Measurements from ENCODE around the gene TMEM120A. TPM values are rescaled to one million over a fixed set of nuclear protein-coding genes. Genes with fewer than 3 reads are reported as not detected.

Gene TMEM120A
- total RNA-seq, 4 donors from 2014 or later, result 57.6 to 119 (median 92.0) TPM

DNA sequence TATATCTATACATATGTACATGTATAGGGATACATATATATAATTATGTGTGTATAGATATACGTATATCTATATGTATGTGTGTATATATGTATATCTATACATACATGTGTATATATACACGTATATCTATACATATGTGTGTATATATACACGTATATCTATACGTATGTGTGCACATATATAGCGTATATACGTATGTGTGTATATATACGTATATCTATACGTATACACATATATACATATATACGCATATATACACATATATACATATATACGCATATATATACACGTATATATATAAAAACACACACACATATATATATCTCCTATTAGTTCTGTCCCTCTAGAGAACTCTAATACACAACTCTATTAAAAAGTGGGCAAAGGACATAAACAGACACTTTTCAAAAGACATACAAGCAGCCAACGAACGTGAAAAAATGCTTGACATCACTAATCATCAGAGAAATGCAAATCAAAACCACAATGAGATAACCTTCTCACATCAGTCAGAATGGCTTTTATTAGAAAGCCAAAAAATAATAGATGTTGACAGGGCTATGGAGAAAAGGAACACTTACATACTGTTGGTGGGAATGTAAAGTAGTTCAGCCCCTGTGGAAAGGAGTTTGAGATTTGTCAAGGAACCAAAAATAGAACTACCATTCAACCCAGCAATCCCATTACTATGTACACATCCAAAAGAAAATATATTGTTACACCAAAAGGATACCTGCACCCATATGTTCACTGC lies 22.0 kb upstream of the TMEM120A start:
- H3K27ac ChIP-seq, result no peak overlapping the region
- H3K9me3 ChIP-seq, result no peaks in the 10 kb centered on the region
- no peaks in the 10 kb centered on the region for H3K27me3 ChIP-seq
- in situ Hi-C loops (cut with MboI; ENCODE audit: low pct_ligation_motif_present in 1 of 4, low pct_unique_long_range_greater_than_20kb in 1 of 4, low sequenced_read_pairs in 3 of 4), result loop anchor here in 1 of 4 donors (10.0 kb wide), 1 partner anchor 142 kb away; the partner anchor contains the start of gene RHBDD2
- DNase-seq, result no peak
- TF ChIP-seq POLR2A (IDR thresholded peaks at IDR 0.05) (no peak), EP300 (IDR thresholded peaks at IDR 0.05; ENCODE audit: low read depth) (no peak), POLR2AphosphoS5 (IDR thresholded peaks at IDR 0.05) (no peak)
- TF ChIP-seq, protein P1, sequence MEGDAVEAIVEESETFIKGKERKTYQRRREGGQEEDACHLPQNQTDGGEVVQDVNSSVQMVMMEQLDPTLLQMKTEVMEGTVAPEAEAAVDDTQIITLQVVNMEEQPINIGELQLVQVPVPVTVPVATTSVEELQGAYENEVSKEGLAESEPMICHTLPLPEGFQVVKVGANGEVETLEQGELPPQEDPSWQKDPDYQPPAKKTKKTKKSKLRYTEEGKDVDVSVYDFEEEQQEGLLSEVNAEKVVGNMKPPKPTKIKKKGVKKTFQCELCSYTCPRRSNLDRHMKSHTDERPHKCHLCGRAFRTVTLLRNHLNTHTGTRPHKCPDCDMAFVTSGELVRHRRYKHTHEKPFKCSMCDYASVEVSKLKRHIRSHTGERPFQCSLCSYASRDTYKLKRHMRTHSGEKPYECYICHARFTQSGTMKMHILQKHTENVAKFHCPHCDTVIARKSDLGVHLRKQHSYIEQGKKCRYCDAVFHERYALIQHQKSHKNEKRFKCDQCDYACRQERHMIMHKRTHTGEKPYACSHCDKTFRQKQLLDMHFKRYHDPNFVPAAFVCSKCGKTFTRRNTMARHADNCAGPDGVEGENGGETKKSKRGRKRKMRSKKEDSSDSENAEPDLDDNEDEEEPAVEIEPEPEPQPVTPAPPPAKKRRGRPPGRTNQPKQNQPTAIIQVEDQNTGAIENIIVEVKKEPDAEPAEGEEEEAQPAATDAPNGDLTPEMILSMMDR (IDR thresholded peaks at IDR 0.05), result no peak
- 91% methylated on average over 13 of the region's 13 CpGs for WGBS, 2 donors (ENCODE audit: low coverage in 1 of 2)
- H3K4me1 ChIP-seq, result peaks cover 0 to 6% (median 3%) of the 10 kb centered on the region in 4 donors
- H3K36me3 ChIP-seq, result peaks cover 0 to 7% (median 2%) of the 10 kb centered on the region in 4 donors
- no peak overlapping the region for H3K4me3 ChIP-seq
- intact Hi-C loops (cut with DNase I; ENCODE audit: low total_unique reads), result no loop called here

DNA sequence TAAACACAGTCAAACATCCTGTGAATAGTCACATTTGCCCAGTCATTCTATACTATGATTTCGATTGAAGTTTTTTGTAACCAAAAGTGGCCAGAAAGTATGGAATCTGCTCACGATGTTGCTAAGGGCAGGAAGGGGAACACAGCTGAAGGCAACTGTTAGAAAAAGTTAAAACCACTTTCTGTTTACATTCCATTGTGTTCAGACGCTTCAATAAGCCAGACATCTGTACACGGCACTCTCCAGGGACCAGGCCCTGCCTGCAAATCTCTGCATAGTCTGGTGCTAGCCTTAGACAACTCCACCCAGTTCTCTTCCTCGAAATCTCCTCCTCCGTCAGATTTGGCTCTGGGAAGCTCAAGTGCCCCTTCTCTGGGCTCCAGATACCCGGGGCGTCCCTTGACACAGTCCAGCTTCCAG lies 17.1 kb upstream of the TMEM120A start:
- Histone ChIP-seq H3K9me3 (no peaks in the 10 kb centered on the region), H3K27me3 (no peaks in the 10 kb centered on the region), H3K4me1 (peaks cover 0 to 9% (median 4%) of the 10 kb centered on the region in 4 donors), H3K27ac (peak overlapping the region; percentile 27 to 52 (median 48)), H3K36me3 (no peaks in the 10 kb centered on the region), H3K4me3 (no peak overlapping the region)
- DNase-seq, result no peak
- intact Hi-C loops (cut with DNase I; ENCODE audit: low total_unique reads), result no loop called here
- TF ChIP-seq, protein P1 (IDR thresholded peaks at IDR 0.05), result no peak
- peak in 1 of 3 donors; percentile 23 for TF ChIP-seq POLR2AphosphoS5 (IDR thresholded peaks at IDR 0.05)
- in situ Hi-C loops (cut with MboI; ENCODE audit: low pct_ligation_motif_present in 1 of 4, low pct_unique_long_range_greater_than_20kb in 1 of 4, low sequenced_read_pairs in 3 of 4), result loop anchor here in 1 of 4 donors (10.0 kb wide), 1 partner anchor 137 kb away; the partner anchor contains the start of gene RHBDD2
- 65 to 94% methylated on average over 3 to 8 of the region's 8 CpGs for WGBS, 2 donors (ENCODE audit: low coverage in 1 of 2)

DNA sequence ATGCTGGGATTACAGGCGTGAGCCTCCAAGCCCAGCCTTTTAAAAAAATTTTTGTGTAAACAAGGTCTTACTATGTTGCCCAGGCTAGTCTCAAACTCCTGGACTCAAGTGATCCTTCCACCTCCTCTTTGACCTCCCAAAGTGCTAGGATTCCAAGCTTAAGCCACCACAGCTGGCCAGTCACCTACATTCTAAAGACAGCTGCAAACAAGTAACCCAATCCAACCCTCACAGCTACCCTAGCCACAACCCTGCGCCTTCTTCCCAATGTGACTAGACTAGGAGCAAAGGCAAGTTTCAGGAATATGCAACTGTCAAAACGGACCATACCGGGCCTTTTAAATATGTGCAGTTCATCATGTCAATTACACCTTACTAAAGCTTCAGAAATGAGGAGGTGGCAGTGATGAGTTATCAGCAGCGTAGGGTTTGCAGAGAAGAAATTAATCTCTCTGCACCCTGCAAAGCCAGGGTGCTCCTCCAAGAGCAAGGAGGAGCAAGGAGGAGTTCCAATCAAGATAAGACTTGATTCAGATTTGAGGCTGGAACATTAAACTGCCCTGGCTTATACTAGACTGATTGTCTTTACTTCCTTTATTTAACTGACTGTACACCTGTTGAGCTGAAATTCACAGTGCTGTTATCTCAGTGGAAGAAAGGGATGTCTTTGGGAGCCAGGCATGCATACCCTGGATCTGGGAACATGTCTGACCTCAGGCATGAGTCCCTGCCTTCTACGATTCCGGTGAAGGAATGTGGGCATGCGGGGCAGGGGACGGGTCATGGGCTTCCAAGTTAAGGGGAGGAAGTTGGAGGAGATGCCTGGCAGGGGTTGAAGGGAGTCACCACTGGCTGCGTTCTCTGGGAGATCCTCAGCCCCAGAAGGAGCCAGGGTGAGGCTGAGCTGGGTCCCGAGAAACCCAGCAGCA lies 15.5 kb upstream of the TMEM120A start:
- Histone ChIP-seq H3K27ac (no peak overlapping the region), H3K36me3 (no peaks in the 10 kb centered on the region), H3K4me1 (peaks cover 0 to 9% (median 4%) of the 10 kb centered on the region in 4 donors), H3K4me3 (no peak overlapping the region), H3K9me3 (no peaks in the 10 kb centered on the region), H3K27me3 (no peaks in the 10 kb centered on the region)
- in situ Hi-C loops (cut with MboI; ENCODE audit: low pct_ligation_motif_present in 1 of 4, low pct_unique_long_range_greater_than_20kb in 1 of 4, low sequenced_read_pairs in 3 of 4) (loop anchor here in 1 of 4 donors (10.0 kb wide), 1 partner anchor 135 kb away; the partner anchor contains the start of gene RHBDD2), intact Hi-C loops (cut with DNase I; ENCODE audit: low total_unique reads) (no loop called here)
- no peak for DNase-seq
- 89% methylated on average over 11 of the region's 11 CpGs; no CpG with 5 or more reads in 1 of the 2 donors for WGBS, 2 donors (ENCODE audit: low coverage in 1 of 2)
- TF ChIP-seq POLR2AphosphoS5 (IDR thresholded peaks at IDR 0.05) (no peak), EP300 (IDR thresholded peaks at IDR 0.05; ENCODE audit: low read depth) (no peak), POLR2A (IDR thresholded peaks at IDR 0.05) (no peak)
- TF ChIP-seq, protein P1 (IDR thresholded peaks at IDR 0.05), result no peak
